GM10248 (cell line): ENCODE measurements around the gene PTX4.
"Not testable (repeated sequence)": the region's sequence is repeated elsewhere in the genome, so short reads cannot be mapped to it uniquely, and the experiment has no call there.

Source experiments
- CTCF ChIA-PET: fragments of 300-600 bp; sonication (Branson Sonifier 250); formaldehyde crosslinking; extraction: SDS; loops from one replicate; lab custom pipeline; 2021; ENCODE audit warnings: antibody characterized with exemption; lab: Yijun Ruan, JAX
- POLR2A ChIA-PET: fragments of 350-650 bp; sonication (Branson Sonifier 250); formaldehyde crosslinking; extraction: SDS; loops from one replicate; lab custom pipeline; 2020; ENCODE audit warnings: antibody characterized with exemption; lab: Yijun Ruan, JAX
- DNase-seq: peaks from one replicate; pipeline ENCODE4 v3.0.0; 2012; ENCODE audit errors: extremely low spot score
- CTCF ChIP-seq: IDR thresholded peaks from 2 replicates; pipeline ENCODE4 v1.5.1; 2012; ENCODE audit warnings: mild to moderate bottlenecking, low read depth; ENCODE audit errors: extremely low read depth, missing control alignments, control extremely low read depth

PTX4 gene

GRCh38 chr16:1469693-1470201 is 19.0 kb downstream of the PTX4 start:
- TF ChIP-seq CTCF: no peak
- POLR2A ChIA-PET: no interaction called here
- CTCF ChIA-PET: no interaction called here
- no peak for DNase-seq

- POLR2A ChIA-PET, CTCF ChIA-PET, DNase-seq: not testable (repeated sequence)
Observed at GRCh38 chr16:1469141-1469540, 19.6 kb downstream of the PTX4 start.

DNA sequence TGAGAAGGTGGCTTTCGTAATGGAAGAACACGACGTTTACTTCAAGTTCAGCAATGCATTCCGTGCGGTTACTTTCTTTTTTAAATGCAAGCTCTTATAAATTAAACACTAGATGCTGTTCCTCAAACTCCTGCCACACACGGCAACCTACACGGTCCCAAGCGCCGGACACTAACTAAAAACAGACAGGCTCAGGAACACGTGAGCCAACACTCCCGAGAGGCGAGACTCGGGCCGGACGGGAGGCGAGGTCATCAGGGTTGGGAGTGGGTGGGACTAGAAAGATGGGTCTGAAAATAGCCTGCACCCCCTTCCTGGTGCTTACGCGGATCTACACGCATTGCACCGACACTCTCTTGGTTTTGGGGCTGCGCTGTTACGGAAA is 20.3 kb downstream of the PTX4 start:
- ChIA-PET CTCF (no interaction called here), POLR2A (no interaction called here)
- no peak for DNase-seq
- no peak for TF ChIP-seq CTCF

- TF ChIP-seq CTCF: no peak
- POLR2A ChIA-PET: no interaction called here
- CTCF ChIA-PET: no interaction called here
- no peak for DNase-seq
Observed at GRCh38 chr16:1466968-1467521, 21.7 kb downstream of the PTX4 start.

DNA sequence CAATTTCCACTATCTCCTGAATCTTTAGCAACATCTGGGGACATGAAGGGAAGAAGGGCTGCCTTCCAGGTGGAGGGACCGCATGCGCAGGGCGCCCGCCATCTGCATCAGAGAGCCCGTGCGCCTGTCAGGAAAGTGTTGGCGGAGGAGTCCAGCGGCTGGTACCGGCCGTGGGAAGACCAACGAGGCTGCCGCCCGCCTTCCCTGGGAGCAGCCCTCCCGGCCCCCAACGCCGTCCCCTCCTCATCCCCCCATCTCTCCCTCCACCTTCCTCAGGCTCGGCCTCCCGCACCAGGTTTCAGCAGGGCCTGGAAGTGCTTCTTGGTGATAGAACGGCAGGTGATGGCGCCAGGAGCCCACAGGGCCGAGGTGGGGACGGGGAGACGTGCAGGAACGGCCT is 22.7 kb downstream of the PTX4 start:
- ChIA-PET CTCF (no interaction called here), POLR2A (no interaction called here)
- no peak for DNase-seq
- TF ChIP-seq CTCF: no peak

- no peak for TF ChIP-seq CTCF
- ChIA-PET CTCF (no interaction called here), POLR2A (no interaction called here)
- DNase-seq: no peak
Observed at GRCh38 chr16:1465567-1465915, 23.2 kb downstream of the PTX4 start.

- CTCF ChIA-PET: no interaction called here
- TF ChIP-seq CTCF: no peak
- POLR2A ChIA-PET: no interaction called here
- no peak for DNase-seq
Observed at GRCh38 chr16:1464894-1465566, 23.7 kb downstream of the PTX4 start.
